MM.1S (cell line): Measurements from ENCODE around the gene ZNF486.

Source experiments
- CTCF ChIP-seq: fragments of 300-600 bp; sonication (generic); IDR thresholded peaks from 2 replicates; pipeline ENCODE4 v1.5.1; 2016; ENCODE audit warnings: antibody characterized with exemption, low read length, mixed read lengths
- EZH2 ChIP-seq: fragments of 300-600 bp; sonication (generic); optimal IDR thresholded peaks from 2 replicates; pipeline ENCODE3; 2017; ENCODE audit warnings: low read depth, mild to moderate bottlenecking, antibody characterized with exemption, low read length, mixed read lengths

- TF ChIP-seq CTCF (no peak), EZH2 (no peak)
Measured at GRCh38 chr19:20182222-20182785, 15.3 kb downstream of the ZNF486 start.
